Neuronal stem cell (in vitro differentiated cells): ENCODE measurements around the gene NAV2.
"Not testable (repeated sequence)": the region's sequence is repeated elsewhere in the genome, so short reads cannot be mapped to it uniquely, and the experiment has no call there.

Experiments
- DNase-seq: peaks from one replicate; pipeline ENCODE4 v3.0.0-alpha.2; 2013; ENCODE audit warnings: low spot score
- H2AFZ ChIP-seq: one replicate; pipeline ENCODE4 v1.6.1; 2013; ENCODE audit warnings: mild to moderate bottlenecking, low read length, inconsistent platforms
- H2AK5ac ChIP-seq: 2 replicates; pipeline ENCODE4 v1.6.1; 2013; ENCODE audit warnings: low read depth, mild to moderate bottlenecking, inconsistent platforms, low read length, moderate library complexity, mixed read lengths
- H2BK120ac ChIP-seq: 2 replicates; pipeline ENCODE4 v1.6.1; 2013; ENCODE audit warnings: low read depth, mild to moderate bottlenecking, inconsistent platforms, low read length, moderate library complexity, mixed read lengths
- H2BK12ac ChIP-seq: one replicate; pipeline ENCODE4 v1.6.1; 2013; ENCODE audit warnings: low read length, inconsistent platforms
- H2BK15ac ChIP-seq: 2 replicates; pipeline ENCODE4 v1.6.1; 2013; ENCODE audit warnings: mild to moderate bottlenecking, low read length, inconsistent platforms, mixed read lengths
- H2BK5ac ChIP-seq: one replicate; pipeline ENCODE4 v1.6.1; 2013; ENCODE audit warnings: inconsistent platforms, mild to moderate bottlenecking, low read length, moderate library complexity
- H3K14ac ChIP-seq: one replicate; pipeline ENCODE4 v1.6.1; 2013; ENCODE audit warnings: low read length, inconsistent platforms
- H3K18ac ChIP-seq: 2 replicates; pipeline ENCODE4 v1.6.1; 2013; ENCODE audit warnings: low read length, inconsistent platforms
- H3K23ac ChIP-seq: 2 replicates; pipeline ENCODE4 v1.6.1; 2013; ENCODE audit warnings: low read depth, mild to moderate bottlenecking, mixed read lengths, low read length, inconsistent platforms; ENCODE audit not compliant: poor library complexity
- H3K27ac ChIP-seq: replicated peaks from 3 replicates; pipeline ENCODE4 v1.5.1; 2013; ENCODE audit warnings: low read length, inconsistent platforms
- H3K27me3 ChIP-seq, 3 experiments: 2 replicates each; pipeline ENCODE4 v1.6.1; 2013; ENCODE audit warnings: low read length in 3 of 3, mild to moderate bottlenecking in 2 of 3, inconsistent platforms in 1 of 3, low read depth in 1 of 3, mixed read lengths in 1 of 3, moderate library complexity in 1 of 3; ENCODE audit not compliant: control insufficient read depth in 3 of 3, insufficient read depth in 3 of 3
- H3K36me3 ChIP-seq, 2 donors: replicated peaks in 1 of 2; 2 replicates each; pipeline ENCODE4 v1.6.1; 2013; ENCODE audit warnings: low read length in 2 of 2; ENCODE audit not compliant: control insufficient read depth in 2 of 2, insufficient read depth in 2 of 2
- H3K4ac ChIP-seq: 2 replicates; pipeline ENCODE4 v1.6.1; 2013; ENCODE audit warnings: inconsistent platforms, mild to moderate bottlenecking, low read length, moderate library complexity
- H3K4me1 ChIP-seq, 2 donors: 1 replicate in 1 of 2; 2 replicates in 1 of 2; pipeline ENCODE4 v1.6.1; 2013; ENCODE audit warnings: low read length in 2 of 2, low read depth in 1 of 2; ENCODE audit not compliant: control insufficient read depth in 2 of 2, insufficient read depth in 1 of 2
- H3K4me2 ChIP-seq: one replicate; pipeline ENCODE4 v1.6.1; 2013; ENCODE audit warnings: mild to moderate bottlenecking, low read length, inconsistent platforms; ENCODE audit not compliant: insufficient read depth, poor library complexity, severe bottlenecking
- H3K4me3 ChIP-seq, 2 donors: 2 replicates each; pipeline ENCODE4 v1.5.1; 2013; ENCODE audit warnings: low read length in 2 of 2, mild to moderate bottlenecking in 2 of 2, inconsistent platforms in 1 of 2, moderate library complexity in 1 of 2
- H3K79me1 ChIP-seq: one replicate; pipeline ENCODE4 v1.6.1; 2013; ENCODE audit warnings: low read depth, mild to moderate bottlenecking, inconsistent platforms, low read length, moderate library complexity
- H3K9ac ChIP-seq: one replicate; pipeline ENCODE4 v1.6.1; 2013; ENCODE audit warnings: mild to moderate bottlenecking, low read depth, low read length, inconsistent platforms; ENCODE audit not compliant: poor library complexity
- H3K9me3 ChIP-seq, 2 donors: replicated peaks in 1 of 2; 2 replicates each; pipeline versions ENCODE3 to v1.6.1; 2013; ENCODE audit warnings: low read length in 2 of 2, mild to moderate bottlenecking in 2 of 2, inconsistent platforms in 1 of 2, low read depth in 1 of 2, mixed read lengths in 1 of 2, moderate library complexity in 1 of 2; ENCODE audit not compliant: control insufficient read depth in 2 of 2, insufficient read depth in 1 of 2
- H4K8ac ChIP-seq: one replicate; pipeline ENCODE4 v1.6.1; 2013; ENCODE audit warnings: low read depth, mild to moderate bottlenecking, inconsistent platforms, low read length, moderate library complexity
- H4K91ac ChIP-seq: one replicate; pipeline ENCODE4 v1.6.1; 2013; ENCODE audit warnings: low read length, low read depth, mild to moderate bottlenecking, inconsistent platforms; ENCODE audit not compliant: poor library complexity
- WGBS, 2 donors: extraction: QIAGEN DNeasy Blood & Tissue Kit; methylation state at CpG; one replicate each; pipeline ENCODE4 v1.1.7; 2013; ENCODE audit warnings: missing lambda C conversion rate in 2 of 2, mixed read lengths in 1 of 2; ENCODE audit not compliant: insufficient read length in 2 of 2, insufficient replicate concordance in 1 of 2; ENCODE audit errors: extremely low coverage in 2 of 2; 5-methylcytosine and 5-hydroxymethylcytosine counted together

NAV2 gene

GRCh38 chr11:19960410-19960809 lies 247.8 kb downstream of the NAV2 start:
- no CpG with 5 or more reads among the region's 3 CpGs for WGBS, 2 donors
- not testable (repeated sequence) for H3K9ac ChIP-seq, H3K4me3 ChIP-seq, H2AFZ ChIP-seq, H2BK5ac ChIP-seq, H2AK5ac ChIP-seq, H3K27me3 ChIP-seq, H2BK12ac ChIP-seq, H3K23ac ChIP-seq, H3K18ac ChIP-seq, H3K27ac ChIP-seq, H4K8ac ChIP-seq, H3K4me2 ChIP-seq, H2BK15ac ChIP-seq, H3K79me1 ChIP-seq, H3K14ac ChIP-seq, H3K4me1 ChIP-seq, DNase-seq, H3K4ac ChIP-seq, H2BK120ac ChIP-seq, H3K9me3 ChIP-seq, H3K36me3 ChIP-seq, H4K91ac ChIP-seq

- Histone ChIP-seq H3K4me2 (no peak overlapping the region), H4K8ac (no peak overlapping the region), H2AFZ (no peak overlapping the region), H3K18ac (no peak overlapping the region), H2BK12ac (no peak overlapping the region), H4K91ac (no peak overlapping the region), H3K27ac (no peak overlapping the region), H2BK15ac (no peak overlapping the region), H3K27me3 (no peaks in the 10 kb centered on the region), H3K4me3 (no peak overlapping the region), H3K79me1 (no peaks in the 10 kb centered on the region), H3K9ac (no peak overlapping the region), H3K14ac (no peak overlapping the region), H3K9me3 (no peaks in the 10 kb centered on the region), H3K36me3 (no peaks in the 10 kb centered on the region), H3K23ac (no peak overlapping the region), H3K4me1 (no peaks in the 10 kb centered on the region), H3K4ac (no peak overlapping the region), H2BK120ac (no peak overlapping the region), H2AK5ac (no peak overlapping the region), H2BK5ac (no peak overlapping the region)
- no peak for DNase-seq
- no CpG with 5 or more reads among the region's 4 CpGs for WGBS, 2 donors
These were observed 248.6 kb downstream of the NAV2 start for GRCh38 chr11:19961225-19961624.

- Histone ChIP-seq H3K14ac (no peak overlapping the region), H3K9me3 (no peaks in the 10 kb centered on the region), H3K27ac (no peak overlapping the region), H2BK120ac (no peak overlapping the region), H2BK15ac (no peak overlapping the region), H2AFZ (no peak overlapping the region), H2BK12ac (no peak overlapping the region), H3K36me3 (no peaks in the 10 kb centered on the region), H3K27me3 (no peaks in the 10 kb centered on the region), H3K4me2 (no peak overlapping the region), H4K91ac (no peak overlapping the region), H2BK5ac (no peak overlapping the region), H3K79me1 (no peaks in the 10 kb centered on the region), H3K4me1 (no peaks in the 10 kb centered on the region), H3K9ac (no peak overlapping the region), H3K18ac (no peak overlapping the region), H3K4ac (no peak overlapping the region), H2AK5ac (no peak overlapping the region), H3K23ac (no peak overlapping the region), H4K8ac (no peak overlapping the region), H3K4me3 (no peak overlapping the region)
- DNase-seq = no peak
- no CpG with 5 or more reads among the region's 4 CpGs for WGBS, 2 donors
These were observed 249.6 kb downstream of the NAV2 start for GRCh38 chr11:19962053-19962800.

- Histone ChIP-seq H3K36me3 (no peaks in the 10 kb centered on the region), H3K4me3 (no peak overlapping the region), H3K9me3 (no peaks in the 10 kb centered on the region), H2BK120ac (no peak overlapping the region), H4K91ac (no peak overlapping the region), H2BK15ac (no peak overlapping the region), H4K8ac (no peak overlapping the region), H3K9ac (no peak overlapping the region), H2AFZ (no peak overlapping the region), H3K18ac (no peak overlapping the region), H3K4me2 (no peak overlapping the region), H3K4ac (no peak overlapping the region), H3K79me1 (no peaks in the 10 kb centered on the region), H3K27ac (no peak overlapping the region), H3K4me1 (no peaks in the 10 kb centered on the region), H2BK12ac (no peak overlapping the region), H3K23ac (no peak overlapping the region), H2AK5ac (no peak overlapping the region), H2BK5ac (no peak overlapping the region), H3K27me3 (no peaks in the 10 kb centered on the region), H3K14ac (no peak overlapping the region)
- no peak for DNase-seq
- WGBS, 2 donors = no CpG with 5 or more reads among the region's 4 CpGs
These were observed 250.2 kb downstream of the NAV2 start for GRCh38 chr11:19962801-19963175.
